Peyer's patch (tissue), 4 donors: ENCODE data around the gene TRIM2. TPM values are rescaled to one million over a fixed set of nuclear protein-coding genes. Genes with fewer than 3 reads are reported as not detected.

Experiments
- DNase-seq, 3 donors: peaks; one replicate each; pipeline ENCODE4 v3.0.0-alpha.2; 2017 to 2019
- H3K27ac ChIP-seq, 4 donors: fragments of 200-600 bp; sonication (generic); one replicate each; pipeline ENCODE4 v1.5.1; 2016 to 2019
- H3K27me3 ChIP-seq, 2 donors: fragments of 200-600 bp; sonication (generic); one replicate each; pipeline ENCODE4 v1.5.1; 2019
- H3K36me3 ChIP-seq, 3 donors: fragments of 200-600 bp; sonication (generic); one replicate each; pipeline ENCODE4 v1.5.1; 2016 to 2019
- H3K4me1 ChIP-seq, 4 donors: fragments of 200-600 bp; sonication (generic); one replicate each; pipeline ENCODE4 v1.5.1; 2016 to 2019
- H3K4me3 ChIP-seq, 4 donors: fragments of 200-600 bp; sonication (generic); 1 replicate in 3 of 4; 2 replicates in 1 of 4; pipeline ENCODE4 v1.5.1; 2016 to 2019; ENCODE audit warnings: mild to moderate bottlenecking in 1 of 4
- H3K9me3 ChIP-seq, 4 donors: fragments of 200-600 bp; sonication (generic); one replicate each; pipeline ENCODE4 v1.5.1; 2016 to 2019; ENCODE audit warnings: mild to moderate bottlenecking in 1 of 4
- POLR2A ChIP-seq, 2 donors: fragments of 450-650 bp; IDR thresholded peaks; one replicate each; pipeline ENCODE4 v1.5.1; 2017; ENCODE audit warnings: antibody characterized with exemption in 2 of 2, mild to moderate bottlenecking in 2 of 2, moderate library complexity in 2 of 2
- total RNA-seq, 4 donors: library from RNA; depleted of rRNA; stranded (reverse); fragments of >200 nt; gene quantifications; one replicate each; pipeline ENCODE4 v1.1.0, GENCODE V29; 2016
- TF ChIP-seq, protein P1 (sequence below), 6 experiments: fragments of 450-650 bp in 4 of 6; fragments of 200-600 bp in 2 of 6; sonication (generic) in 1 of 6; IDR thresholded peaks; one replicate each; pipeline ENCODE4 v1.5.1; 2017 to 2019; ENCODE audit warnings: antibody characterized with exemption in 6 of 6, mild to moderate bottlenecking in 3 of 6, moderate library complexity in 1 of 6

The TRIM2 gene
- total RNA-seq, 4 donors from 2014 or later: 58.6 to 158 (median 144) TPM

DNA sequence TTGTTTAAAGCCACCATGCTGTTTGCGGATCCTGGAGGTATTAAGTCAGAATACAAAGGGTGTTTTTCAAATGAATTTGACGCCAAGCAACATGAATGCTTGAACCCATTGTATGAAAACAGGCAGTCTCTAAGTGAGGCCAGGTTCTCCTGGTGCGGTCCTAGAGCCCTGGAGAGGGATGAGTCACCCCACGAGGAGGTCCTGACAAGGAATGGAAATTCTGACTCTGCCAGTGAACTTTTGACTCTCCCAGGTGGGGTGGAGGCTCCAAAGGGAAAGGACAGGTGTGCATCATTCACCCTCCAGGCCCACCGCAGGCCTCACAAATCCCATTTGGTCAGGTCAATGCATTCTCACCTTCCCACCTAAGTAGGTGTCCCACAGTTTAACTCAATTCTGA lies 1.5 kb downstream of the TRIM2 start:
- no peaks in the 10 kb centered on the region for H3K9me3 ChIP-seq
- peak overlapping the region in 3 of 4 donors; percentile 69 to 94 (median 88) for H3K27ac ChIP-seq
- H3K4me3 ChIP-seq: peak overlapping the region in 3 of 4 donors; percentile 16 to 56 (median 43)
- no peaks in the 10 kb centered on the region for H3K36me3 ChIP-seq
- DNase-seq: peak in 2 of 3 donors; percentile 77 to 83
- TF ChIP-seq POLR2A (IDR thresholded peaks at IDR 0.05): peak in 1 of 2 donors; percentile 28
- TF ChIP-seq, protein P1, sequence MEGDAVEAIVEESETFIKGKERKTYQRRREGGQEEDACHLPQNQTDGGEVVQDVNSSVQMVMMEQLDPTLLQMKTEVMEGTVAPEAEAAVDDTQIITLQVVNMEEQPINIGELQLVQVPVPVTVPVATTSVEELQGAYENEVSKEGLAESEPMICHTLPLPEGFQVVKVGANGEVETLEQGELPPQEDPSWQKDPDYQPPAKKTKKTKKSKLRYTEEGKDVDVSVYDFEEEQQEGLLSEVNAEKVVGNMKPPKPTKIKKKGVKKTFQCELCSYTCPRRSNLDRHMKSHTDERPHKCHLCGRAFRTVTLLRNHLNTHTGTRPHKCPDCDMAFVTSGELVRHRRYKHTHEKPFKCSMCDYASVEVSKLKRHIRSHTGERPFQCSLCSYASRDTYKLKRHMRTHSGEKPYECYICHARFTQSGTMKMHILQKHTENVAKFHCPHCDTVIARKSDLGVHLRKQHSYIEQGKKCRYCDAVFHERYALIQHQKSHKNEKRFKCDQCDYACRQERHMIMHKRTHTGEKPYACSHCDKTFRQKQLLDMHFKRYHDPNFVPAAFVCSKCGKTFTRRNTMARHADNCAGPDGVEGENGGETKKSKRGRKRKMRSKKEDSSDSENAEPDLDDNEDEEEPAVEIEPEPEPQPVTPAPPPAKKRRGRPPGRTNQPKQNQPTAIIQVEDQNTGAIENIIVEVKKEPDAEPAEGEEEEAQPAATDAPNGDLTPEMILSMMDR (IDR thresholded peaks at IDR 0.05): no peak
- peaks cover 0 to 7% (median 0%) of the 10 kb centered on the region in 4 donors for H3K4me1 ChIP-seq
- no peaks in the 10 kb centered on the region for H3K27me3 ChIP-seq

DNA sequence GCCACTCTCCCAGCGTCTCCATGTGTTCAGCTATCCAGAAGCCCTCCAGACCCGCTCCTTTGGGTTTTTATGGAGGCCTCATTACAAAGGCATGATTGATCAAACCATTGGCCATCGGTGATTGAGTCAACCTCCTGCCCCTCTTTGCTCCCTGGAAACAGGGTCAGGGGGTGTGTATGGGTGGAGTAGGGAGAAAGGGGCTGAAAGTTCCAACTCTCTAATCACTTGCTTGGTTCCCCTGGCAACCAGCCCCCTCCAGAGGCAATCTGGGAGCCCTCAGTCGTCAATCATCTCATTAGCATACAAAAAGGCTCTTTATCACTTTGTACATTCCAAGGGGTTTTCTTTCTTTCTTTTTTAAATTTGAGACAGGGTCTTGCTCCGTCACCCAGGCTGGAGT lies 2.3 kb downstream of the TRIM2 start:
- DNase-seq: no peak
- peak overlapping the region in 3 of 4 donors; percentile 69 to 94 (median 88) for H3K27ac ChIP-seq

DNA sequence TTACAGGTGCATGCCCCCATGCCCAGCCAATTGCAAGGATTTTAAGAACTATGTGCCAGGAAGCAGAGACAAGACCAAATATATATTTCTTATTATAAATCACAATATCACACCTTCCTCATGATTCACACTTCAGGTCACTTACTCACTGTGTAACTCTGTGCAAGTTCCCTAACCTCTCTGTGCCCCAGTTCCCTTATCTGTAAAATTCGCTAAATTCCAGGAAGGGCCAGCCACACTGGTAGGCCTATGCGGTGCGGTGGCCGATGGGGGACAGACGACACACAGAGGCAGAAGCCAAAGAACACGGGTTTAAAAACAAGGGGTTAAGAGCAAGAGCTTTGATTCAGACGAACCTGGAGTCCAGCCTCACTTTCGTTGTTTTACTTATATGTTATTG lies 2.8 kb downstream of the TRIM2 start:
- DNase-seq: no peak
- TF ChIP-seq POLR2A (IDR thresholded peaks at IDR 0.05): no peak
- TF ChIP-seq, protein P1 (IDR thresholded peaks at IDR 0.05): no peak
- Histone ChIP-seq H3K9me3 (no peaks in the 10 kb centered on the region), H3K4me1 (peaks cover 0 to 7% (median 0%) of the 10 kb centered on the region in 4 donors), H3K36me3 (no peaks in the 10 kb centered on the region), H3K27me3 (no peaks in the 10 kb centered on the region), H3K27ac (peak overlapping the region in 3 of 4 donors; percentile 69 to 94 (median 88)), H3K4me3 (peak overlapping the region in 2 of 4 donors; percentile 43 to 56)

More for the DNA sequence above, 2.3 kb downstream of the TRIM2 start:
- Histone ChIP-seq H3K9me3 (no peaks in the 10 kb centered on the region), H3K4me3 (peak overlapping the region in 2 of 4 donors; percentile 43 to 56), H3K36me3 (no peaks in the 10 kb centered on the region), H3K4me1 (peaks cover 0 to 7% (median 0%) of the 10 kb centered on the region in 4 donors), H3K27me3 (no peaks in the 10 kb centered on the region)
- TF ChIP-seq, protein P1 (IDR thresholded peaks at IDR 0.05): no peak
- TF ChIP-seq POLR2A (IDR thresholded peaks at IDR 0.05): no peak

DNA sequence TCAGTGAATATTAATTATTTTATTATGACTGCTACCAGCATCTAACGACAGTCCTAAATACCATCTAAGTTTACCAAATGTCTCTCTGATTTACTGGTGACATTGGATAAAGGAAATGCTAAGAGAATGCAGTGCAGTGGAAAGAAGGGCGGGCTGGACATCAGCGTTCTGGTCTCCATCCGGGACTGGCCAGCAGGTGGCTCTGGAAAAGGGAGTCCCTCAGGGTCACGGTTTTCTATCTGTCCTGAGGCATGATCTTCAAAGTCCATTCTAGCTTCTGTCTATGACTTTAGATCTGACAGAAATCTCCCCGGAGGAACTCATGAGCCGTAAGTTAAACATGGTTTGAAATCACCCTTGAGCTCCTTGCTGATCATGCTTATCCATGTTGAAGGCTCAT lies 3.3 kb downstream of the TRIM2 start:
- H3K9me3 ChIP-seq: no peaks in the 10 kb centered on the region
- peak in 2 of 3 donors; percentile 67 to 78 for DNase-seq
- no peaks in the 10 kb centered on the region for H3K27me3 ChIP-seq
- no peaks in the 10 kb centered on the region for H3K36me3 ChIP-seq
- no peak for TF ChIP-seq POLR2A (IDR thresholded peaks at IDR 0.05)
- TF ChIP-seq, protein P1 (IDR thresholded peaks at IDR 0.05): peak in 4 of 6 experiments; percentile 28 to 67 (median 64)
- peak overlapping the region in 2 of 4 donors; percentile 88 to 94 for H3K27ac ChIP-seq
- H3K4me3 ChIP-seq: peak overlapping the region in 2 of 4 donors; percentile 43 to 56
- peaks cover 0 to 7% (median 0%) of the 10 kb centered on the region in 4 donors for H3K4me1 ChIP-seq

DNA sequence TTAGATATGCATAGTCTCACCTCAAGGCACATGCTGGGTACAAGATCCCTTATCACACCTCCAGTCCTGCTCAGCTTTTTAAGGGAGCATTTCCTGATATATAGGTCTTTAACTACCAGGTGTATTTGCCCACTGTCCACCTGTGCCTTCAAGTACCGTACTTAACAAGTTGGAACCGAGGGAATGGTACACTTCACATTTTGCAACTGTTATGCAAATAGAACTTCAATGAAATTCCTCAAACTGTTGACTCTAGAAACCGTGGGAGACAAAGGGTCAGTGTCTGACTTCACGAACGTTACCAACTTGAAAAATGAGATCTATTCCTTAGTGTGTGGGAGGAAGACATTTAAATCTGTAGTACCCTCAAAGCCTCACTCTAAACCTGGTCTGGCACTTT lies 5.2 kb downstream of the TRIM2 start:
- Histone ChIP-seq H3K9me3 (no peaks in the 10 kb centered on the region), H3K27ac (no peak overlapping the region), H3K4me3 (no peak overlapping the region), H3K27me3 (no peaks in the 10 kb centered on the region), H3K36me3 (no peaks in the 10 kb centered on the region), H3K4me1 (peaks cover 0 to 7% (median 0%) of the 10 kb centered on the region in 4 donors)
- DNase-seq: no peak
- TF ChIP-seq POLR2A (IDR thresholded peaks at IDR 0.05): no peak
- TF ChIP-seq, protein P1 (IDR thresholded peaks at IDR 0.05): no peak
